ENCODE measurements around the gene PARD3. TPM values are rescaled to one million over a fixed set of nuclear protein-coding genes. Genes with fewer than 3 reads are reported as not detected.

The PARD3 gene
- total and polyA plus RNA-seq, 2 donors from 2014 or later = 21.1 to 47.5 TPM

- Histone ChIP-seq H3K27me3 (ENCODE audit: control insufficient read depth, insufficient read depth, low read length) (no peaks in the 10 kb centered on the region), H3K36me3 (ENCODE audit: control insufficient read depth in 2 of 3, insufficient read depth in 3 of 3, low read length in 3 of 3) (no peaks in the 10 kb centered on the region), H3K9me3 (ENCODE audit: control insufficient read depth in 2 of 3, insufficient read depth in 1 of 3, low read length in 3 of 3) (no peaks in the 10 kb centered on the region), H3K4me1 (ENCODE audit: control insufficient read depth in 2 of 3, insufficient read depth in 2 of 3, low read depth in 1 of 3, low read length in 3 of 3) (no peaks in the 10 kb centered on the region), H3K4me3 (ENCODE audit: low read length in 3 of 3) (no peak overlapping the region), H3K27ac (ENCODE audit: low read depth in 2 of 2, low read length in 2 of 2) (no peak overlapping the region), H3K9ac (ENCODE audit: low read length in 3 of 3) (no peak overlapping the region)
- intact Hi-C loops (cut with DNase I) = no loop called here
- no peak for TF ChIP-seq CTCF (IDR thresholded peaks at IDR 0.05; ENCODE audit: borderline replicate concordance, extremely low read depth, insufficient read depth)
- no peak for FAIRE-seq
- no peak for DNase-seq
Measured at GRCh38 chr10:34147641-34148304, 667.3 kb downstream of the PARD3 start.

- peak in 2 of 5 donors; percentile 60 to 82 for DNase-seq
- FAIRE-seq = no peak
- intact Hi-C loops (cut with DNase I) = no loop called here
Measured at GRCh38 chr10:34145715-34146114, 669.4 kb downstream of the PARD3 start.

GRCh38 chr10:34143466-34143865 is 671.6 kb downstream of the PARD3 start:
- FAIRE-seq = peak; percentile 86

More at GRCh38 chr10:34145715-34146114, 669.4 kb downstream of the PARD3 start:
- no peak overlapping the region for H3K4me3 ChIP-seq (ENCODE audit: low read length in 3 of 3)
- H3K9me3 ChIP-seq (ENCODE audit: control insufficient read depth in 2 of 3, insufficient read depth in 1 of 3, low read length in 3 of 3) = no peaks in the 10 kb centered on the region
- no peak for TF ChIP-seq CTCF (IDR thresholded peaks at IDR 0.05; ENCODE audit: borderline replicate concordance, extremely low read depth, insufficient read depth)
- H3K4me1 ChIP-seq (ENCODE audit: control insufficient read depth in 2 of 3, insufficient read depth in 2 of 3, low read depth in 1 of 3, low read length in 3 of 3) = no peaks in the 10 kb centered on the region
- no peak overlapping the region for H3K27ac ChIP-seq (ENCODE audit: low read depth in 2 of 2, low read length in 2 of 2)
- no peaks in the 10 kb centered on the region for H3K36me3 ChIP-seq (ENCODE audit: control insufficient read depth in 2 of 3, insufficient read depth in 3 of 3, low read length in 3 of 3)
- no peaks in the 10 kb centered on the region for H3K27me3 ChIP-seq (ENCODE audit: control insufficient read depth, insufficient read depth, low read length)
- H3K9ac ChIP-seq (ENCODE audit: low read length in 3 of 3) = no peak overlapping the region

More at GRCh38 chr10:34143466-34143865, 671.6 kb downstream of the PARD3 start:
- Histone ChIP-seq H3K27me3 (ENCODE audit: control insufficient read depth, insufficient read depth, low read length) (no peaks in the 10 kb centered on the region), H3K27ac (ENCODE audit: low read depth in 2 of 2, low read length in 2 of 2) (no peak overlapping the region), H3K9ac (ENCODE audit: low read length in 3 of 3) (no peak overlapping the region), H3K36me3 (ENCODE audit: control insufficient read depth in 2 of 3, insufficient read depth in 3 of 3, low read length in 3 of 3) (no peaks in the 10 kb centered on the region), H3K4me3 (ENCODE audit: low read length in 3 of 3) (no peak overlapping the region), H3K4me1 (ENCODE audit: control insufficient read depth in 2 of 3, insufficient read depth in 2 of 3, low read depth in 1 of 3, low read length in 3 of 3) (peaks cover 0 to 3% (median 0%) of the 10 kb centered on the region in 3 donors), H3K9me3 (ENCODE audit: control insufficient read depth in 2 of 3, insufficient read depth in 1 of 3, low read length in 3 of 3) (no peaks in the 10 kb centered on the region)
- no peak for DNase-seq
- intact Hi-C loops (cut with DNase I) = no loop called here
- no peak for TF ChIP-seq CTCF (IDR thresholded peaks at IDR 0.05; ENCODE audit: borderline replicate concordance, extremely low read depth, insufficient read depth)

Measured in kidney (tissue), 14 donors.